SK-N-MC (cell line): ENCODE results near the gene VMP1.

Experiments used
- EZH2 ChIP-seq: fragments of 200-600 bp; sonication (generic); IDR thresholded peaks from one replicate; pipeline ENCODE4 v1.6.1; 2017; ENCODE audit warnings: antibody characterized with exemption
- FOXP2 ChIP-seq: optimal IDR thresholded peaks from 2 replicates; pipeline ENCODE3; 2011; ENCODE audit warnings: mild to moderate bottlenecking, moderate library complexity; ENCODE audit not compliant: insufficient read depth; ENCODE audit errors: extremely low read length, control extremely low read depth
- POLR2AphosphoS5 ChIP-seq: IDR thresholded peaks from 2 replicates; pipeline ENCODE4 v1.6.1; 2012; ENCODE audit warnings: mild to moderate bottlenecking, low read depth, low read length, borderline replicate concordance

DNA sequence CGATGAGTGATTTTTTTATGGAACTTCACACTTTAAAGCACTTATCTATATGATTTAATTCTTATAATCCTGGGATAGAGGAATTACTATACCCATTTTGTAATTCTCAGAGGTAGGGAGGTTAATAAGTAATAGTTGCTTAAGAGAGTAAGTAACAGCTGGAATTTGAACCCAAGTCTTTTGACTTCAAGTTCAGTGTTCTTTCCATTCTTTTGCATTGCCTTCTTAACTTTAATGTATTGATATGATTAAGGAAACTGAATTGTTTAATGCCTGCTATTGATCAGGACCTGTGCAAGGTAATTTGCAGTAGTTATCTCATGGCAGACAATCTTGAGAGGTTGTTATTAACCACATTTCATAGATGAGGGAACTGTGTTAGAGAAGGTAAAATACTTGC, 106.8 kb downstream of the VMP1 start:
- no peak for TF ChIP-seq EZH2
- TF ChIP-seq POLR2AphosphoS5: no peak
- no peak for TF ChIP-seq FOXP2
